ENCODE results near the gene LRBA.

- no peak for TF ChIP-seq CTCF (conservative IDR thresholded peaks at IDR 0.05; ENCODE audit: low read depth, low read length)
- TF ChIP-seq POLR2A (IDR thresholded peaks at IDR 0.05; ENCODE audit: low read depth, low read length) = no peak
- TF ChIP-seq BHLHE40 (IDR thresholded peaks at IDR 0.05; ENCODE audit: low read depth, low read length) = no peak
- no peak for TF ChIP-seq USF2 (IDR thresholded peaks at IDR 0.05; ENCODE audit: low read depth, low read length)
- TF ChIP-seq RFX5 (IDR thresholded peaks at IDR 0.05; ENCODE audit: low read depth, low read length) = no peak
- no peak for TF ChIP-seq FOS (IDR thresholded peaks at IDR 0.05; ENCODE audit: low read depth, low read length)
- no peak for TF ChIP-seq RCOR1 (IDR thresholded peaks at IDR 0.05; ENCODE audit: insufficient replicate concordance, low read length)
- no peak for TF ChIP-seq MAZ (IDR thresholded peaks at IDR 0.05; ENCODE audit: borderline replicate concordance, low read depth, low read length)
- no peak for TF ChIP-seq CEBPB (IDR thresholded peaks at IDR 0.05; ENCODE audit: low read depth, low read length)
- TF ChIP-seq MXI1 (IDR thresholded peaks at IDR 0.05; ENCODE audit: borderline replicate concordance, low read depth, low read length) = no peak
Observed at GRCh38 chr4:150497612-150498011, 517.5 kb downstream of the LRBA start.
